ENCODE measurements around the gene RNF157. TPM values are rescaled to one million over a fixed set of nuclear protein-coding genes. Genes with fewer than 3 reads are reported as not detected.

The RNF157 gene
- total RNA-seq, 1 donor from 2014 or later, result 0.96 TPM

DNA sequence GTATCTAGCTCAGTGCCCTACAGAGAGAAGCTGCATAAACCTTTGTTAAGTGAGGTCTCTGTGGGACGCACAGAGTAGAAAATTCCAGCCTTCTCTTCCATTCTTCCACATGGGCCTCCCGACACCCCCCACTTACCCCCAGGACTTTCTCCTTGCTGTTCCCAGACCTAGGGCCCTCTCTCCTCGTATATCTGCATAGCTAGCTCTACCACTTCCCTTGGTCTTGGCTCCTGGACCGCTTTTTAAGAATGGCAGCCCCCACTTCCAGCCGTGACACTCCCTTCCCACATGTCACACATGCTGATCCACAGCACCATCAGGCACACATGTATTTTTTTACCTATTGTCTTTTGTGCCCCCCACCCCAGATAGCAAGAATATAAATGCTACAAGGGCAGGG, 82.5 kb downstream of the RNF157 start:
- DNase-seq (ENCODE audit: low spot score), result no peak

- no peak for DNase-seq (ENCODE audit: low spot score)
Measured at GRCh38 chr17:76156662-76156991, 83.7 kb downstream of the RNF157 start.

DNA sequence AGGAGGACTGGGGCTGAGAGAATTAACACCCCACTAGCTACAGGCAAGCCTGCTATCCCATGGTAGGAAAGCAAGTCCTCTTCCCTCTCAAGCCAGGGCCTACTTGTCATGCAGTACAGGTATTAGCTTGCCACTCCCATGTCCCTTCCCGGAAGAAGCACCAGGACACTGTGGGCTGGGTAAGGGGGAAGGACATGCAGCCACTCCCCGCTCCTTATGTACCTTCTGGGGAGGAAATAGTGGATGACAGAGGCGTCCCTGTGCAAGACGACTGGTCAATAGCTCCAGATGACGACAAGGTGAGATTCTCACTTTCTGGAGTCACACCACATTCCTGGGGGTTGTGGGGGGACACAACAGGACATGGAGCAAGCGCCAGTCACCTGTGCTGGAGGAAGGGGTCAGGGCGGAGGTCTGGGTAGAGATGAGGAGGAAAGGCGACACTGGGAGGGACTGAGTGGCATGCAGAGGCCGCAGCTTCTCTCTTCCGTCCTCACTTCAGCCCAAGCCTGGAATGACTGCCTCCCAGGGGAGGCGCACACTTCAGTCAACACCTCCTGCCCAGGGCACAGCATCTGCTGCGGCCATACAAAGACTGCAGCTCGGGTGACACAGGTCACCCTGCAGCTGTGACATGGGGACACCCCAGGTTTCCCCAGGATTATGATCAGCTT, 84.2 kb downstream of the RNF157 start:
- DNase-seq (ENCODE audit: low spot score), result no peak

DNA sequence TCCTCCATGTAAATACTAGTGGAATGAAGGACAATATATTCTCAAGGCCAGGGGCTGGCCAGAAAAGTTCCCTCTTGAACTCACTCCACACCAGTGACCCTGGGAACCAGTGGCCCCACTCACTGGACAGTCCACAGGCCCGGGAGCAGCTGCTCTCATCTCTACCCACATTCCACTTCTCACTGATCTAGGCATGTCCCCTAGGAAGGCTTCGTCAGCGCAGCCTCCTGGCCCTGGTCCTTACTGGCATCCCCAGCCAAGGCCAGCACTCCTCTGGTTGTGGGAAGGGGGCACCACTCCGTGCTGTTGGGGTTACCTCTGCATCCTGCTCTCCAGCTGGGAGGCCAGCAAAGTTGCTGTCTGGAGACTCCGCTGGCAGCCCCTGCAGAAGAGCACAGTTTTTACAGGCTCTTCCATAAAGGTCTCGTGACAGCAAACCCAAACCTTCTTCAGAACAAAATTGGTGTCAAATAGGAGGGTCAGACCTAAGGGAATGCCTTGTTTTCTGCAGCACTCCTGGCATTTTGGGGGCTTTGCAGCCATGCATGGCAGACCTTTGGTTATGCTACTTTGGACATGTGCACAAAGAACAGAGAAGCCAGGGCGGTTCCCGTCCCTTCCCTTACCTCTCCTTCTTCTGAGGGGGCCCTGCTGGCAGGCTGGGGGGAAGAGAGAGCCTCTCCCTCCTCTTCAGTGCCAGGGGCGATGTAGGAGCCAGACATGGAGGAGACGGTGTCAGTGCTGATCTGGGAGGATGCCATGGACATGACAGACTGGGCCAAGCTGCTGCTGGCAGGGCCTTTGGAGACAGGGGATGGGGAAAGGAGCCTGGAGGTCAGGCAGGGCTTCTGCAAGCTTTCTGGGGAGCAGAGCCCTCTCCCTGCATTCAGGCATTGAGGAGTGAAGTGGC, 85.1 kb downstream of the RNF157 start:
- DNase-seq (ENCODE audit: low spot score), result no peak

GRCh38 chr17:76154292-76154691, 86.0 kb downstream of the RNF157 start:
- DNase-seq (ENCODE audit: low spot score), result peak; percentile 88

DNA sequence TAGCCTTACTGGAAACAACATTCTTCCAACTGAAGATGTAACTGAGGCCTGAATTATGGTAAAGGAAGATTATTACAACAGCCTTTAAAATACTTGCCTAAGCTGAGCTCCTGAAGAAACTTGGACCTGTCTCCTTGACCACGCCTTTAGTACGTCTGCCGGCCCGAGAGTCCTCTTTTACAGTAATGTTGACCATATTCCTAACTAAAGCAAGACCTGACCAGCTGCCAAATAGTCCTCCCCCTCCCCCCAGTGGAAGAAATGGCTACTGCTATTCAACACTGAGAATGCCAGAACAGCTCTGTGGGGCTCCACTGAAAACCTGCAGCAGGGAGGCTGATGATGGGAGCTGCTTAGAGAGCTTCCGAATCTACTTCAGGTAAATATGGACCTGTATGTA, 86.7 kb downstream of the RNF157 start:
- DNase-seq (ENCODE audit: low spot score), result peak; percentile 50

DNA sequence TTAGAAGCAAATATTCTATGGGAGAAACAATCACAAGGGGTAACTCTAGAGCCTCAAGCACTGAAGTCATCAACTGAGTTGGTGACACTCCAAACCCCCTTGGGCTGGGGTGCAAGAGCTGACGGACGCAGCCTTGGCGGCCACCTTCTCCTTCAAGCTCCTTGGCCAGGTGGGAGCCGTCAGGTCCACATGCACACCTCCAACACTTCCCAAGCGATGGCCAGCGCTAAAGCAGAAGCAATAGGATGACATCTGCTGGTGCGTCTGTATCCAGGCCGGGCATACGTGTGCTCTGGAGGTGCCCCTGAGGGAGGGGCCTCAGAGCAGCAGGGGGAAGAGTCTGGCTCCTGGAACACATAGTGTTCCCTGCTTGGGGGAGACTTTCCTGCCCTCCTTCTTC, 87.1 kb downstream of the RNF157 start:
- no peak for DNase-seq (ENCODE audit: low spot score)

DNA sequence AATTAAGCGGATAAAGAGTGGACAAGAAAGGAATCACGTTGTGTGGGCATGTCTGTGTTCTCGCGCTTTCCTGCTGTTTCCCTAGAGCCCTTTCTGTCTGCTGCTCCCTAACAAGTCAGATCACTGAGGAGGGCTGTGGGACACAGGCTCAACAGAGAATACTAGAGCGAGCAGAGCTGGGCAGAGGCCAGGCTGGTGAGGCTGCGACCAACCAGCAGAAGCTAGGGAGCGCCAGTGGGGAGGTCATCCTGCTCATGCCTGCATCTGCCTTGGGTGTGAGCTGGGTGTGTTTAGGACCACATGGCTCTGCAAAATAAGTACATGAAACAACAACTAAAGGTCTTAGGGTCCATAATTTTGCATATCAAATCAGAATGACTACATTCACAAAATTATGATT, 87.7 kb downstream of the RNF157 start:
- no peak for DNase-seq (ENCODE audit: low spot score)

DNA sequence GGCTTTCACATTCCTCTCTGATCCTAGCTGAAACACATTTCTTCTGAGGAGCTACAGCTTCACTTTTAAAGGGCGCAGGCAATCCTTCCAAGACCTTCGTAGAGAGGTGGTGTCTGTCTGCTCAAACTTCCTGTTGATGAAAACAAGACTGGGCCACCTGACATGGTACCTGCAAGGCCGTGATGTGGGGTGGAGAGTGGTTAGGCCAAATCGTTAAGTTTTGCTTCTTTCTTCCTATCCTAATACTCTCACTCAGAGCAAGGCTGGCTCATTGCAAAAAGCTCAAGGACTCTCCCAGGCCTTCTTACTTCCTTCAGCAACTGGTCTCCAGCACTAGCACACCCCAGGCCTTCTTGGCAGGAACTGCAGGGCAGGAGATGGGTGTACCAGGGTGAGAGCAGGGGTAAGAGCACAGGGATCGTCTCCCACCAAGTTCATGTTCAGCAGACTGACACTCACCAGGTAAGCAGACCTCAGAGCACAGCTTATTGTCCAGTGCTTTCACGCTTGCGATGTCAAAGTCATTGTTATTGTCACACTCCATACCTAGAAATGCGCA, 88.3 kb downstream of the RNF157 start:
- no peak for DNase-seq (ENCODE audit: low spot score)

- no peak for DNase-seq (ENCODE audit: low spot score)
Measured at GRCh38 chr17:76150712-76151622, 89.3 kb downstream of the RNF157 start.

- DNase-seq (ENCODE audit: low spot score), result no peak
Measured at GRCh38 chr17:76149214-76149613, 91.1 kb downstream of the RNF157 start.

GRCh38 chr17:76148015-76148326, 92.3 kb downstream of the RNF157 start:
- no peak for DNase-seq (ENCODE audit: low spot score)

DNA sequence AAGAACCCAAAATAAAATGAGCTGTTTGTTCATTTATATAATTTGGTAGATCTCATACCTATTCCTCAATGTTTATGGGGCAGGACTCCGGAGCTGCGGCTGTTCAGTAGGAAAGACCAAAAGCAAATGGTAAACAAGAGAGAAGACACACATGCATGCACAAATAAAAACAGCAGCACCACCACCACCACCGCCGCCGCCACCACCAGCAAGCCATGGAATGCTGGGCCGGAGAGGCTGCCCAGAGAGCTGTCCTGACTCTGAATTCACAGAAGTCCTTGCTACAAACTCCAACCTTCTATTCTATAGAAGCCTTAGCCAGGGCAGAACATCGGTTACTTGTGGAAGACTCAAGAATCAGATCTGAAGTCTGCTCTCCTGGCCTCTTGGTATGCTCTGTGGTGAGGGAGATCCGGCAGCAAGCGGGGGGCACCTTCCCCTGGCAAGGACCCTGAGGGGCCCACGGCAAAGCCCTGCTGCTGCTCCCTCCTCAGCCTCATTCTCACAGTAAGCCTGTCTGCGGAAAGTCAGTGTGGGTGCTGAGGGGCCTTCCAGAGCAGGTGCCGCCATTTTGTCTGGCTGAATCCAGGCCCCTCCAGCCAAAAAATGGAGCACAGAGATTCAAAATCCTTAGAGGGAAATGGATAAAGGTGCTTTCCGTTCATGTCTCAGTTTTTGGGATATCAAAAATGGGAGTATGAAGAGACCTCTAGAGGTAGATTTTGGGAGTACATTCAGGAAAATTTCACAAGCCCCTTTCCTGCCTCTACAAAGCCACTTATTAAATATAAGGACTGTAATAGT, 92.9 kb downstream of the RNF157 start:
- DNase-seq (ENCODE audit: low spot score), result peak; percentile 48

DNA sequence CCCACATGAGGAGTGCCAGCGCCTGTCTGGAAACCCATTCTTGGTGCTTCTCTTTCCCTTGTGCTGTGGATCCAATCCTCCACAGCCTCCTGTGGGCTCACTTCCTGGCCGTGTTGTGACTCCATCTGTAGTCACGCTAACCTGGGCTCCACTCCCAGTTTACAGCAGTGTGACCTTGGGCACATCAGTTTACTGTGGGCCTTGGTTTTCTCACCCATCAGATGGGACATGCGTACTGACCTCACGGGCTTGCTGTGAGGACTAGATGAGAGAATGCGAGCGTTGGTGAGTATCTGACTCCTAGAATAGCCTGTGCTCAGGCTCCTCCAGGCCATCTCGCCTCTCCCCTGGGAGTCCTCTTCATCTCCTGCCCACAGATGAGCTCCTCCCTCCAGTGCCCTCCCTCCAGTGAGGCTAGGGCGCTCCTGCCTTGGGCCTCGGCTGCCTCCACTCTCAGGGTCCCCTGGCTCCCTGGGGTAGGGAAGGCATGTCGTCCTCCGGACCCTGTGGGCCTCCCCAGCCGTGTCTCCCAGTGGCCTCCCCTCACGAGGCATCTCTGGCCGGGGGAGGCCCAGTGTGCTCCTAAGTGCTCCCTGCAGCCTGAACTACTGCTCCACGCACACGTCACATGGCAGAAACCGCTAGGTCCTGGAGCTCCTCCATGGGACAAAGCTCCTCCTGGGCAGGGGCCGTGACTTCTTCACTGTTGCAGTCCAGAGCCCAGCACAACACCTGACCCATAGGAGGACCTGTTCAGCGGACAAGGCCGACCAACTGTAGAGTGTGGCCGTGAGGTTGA, 94.0 kb downstream of the RNF157 start:
- DNase-seq (ENCODE audit: low spot score), result no peak

DNA sequence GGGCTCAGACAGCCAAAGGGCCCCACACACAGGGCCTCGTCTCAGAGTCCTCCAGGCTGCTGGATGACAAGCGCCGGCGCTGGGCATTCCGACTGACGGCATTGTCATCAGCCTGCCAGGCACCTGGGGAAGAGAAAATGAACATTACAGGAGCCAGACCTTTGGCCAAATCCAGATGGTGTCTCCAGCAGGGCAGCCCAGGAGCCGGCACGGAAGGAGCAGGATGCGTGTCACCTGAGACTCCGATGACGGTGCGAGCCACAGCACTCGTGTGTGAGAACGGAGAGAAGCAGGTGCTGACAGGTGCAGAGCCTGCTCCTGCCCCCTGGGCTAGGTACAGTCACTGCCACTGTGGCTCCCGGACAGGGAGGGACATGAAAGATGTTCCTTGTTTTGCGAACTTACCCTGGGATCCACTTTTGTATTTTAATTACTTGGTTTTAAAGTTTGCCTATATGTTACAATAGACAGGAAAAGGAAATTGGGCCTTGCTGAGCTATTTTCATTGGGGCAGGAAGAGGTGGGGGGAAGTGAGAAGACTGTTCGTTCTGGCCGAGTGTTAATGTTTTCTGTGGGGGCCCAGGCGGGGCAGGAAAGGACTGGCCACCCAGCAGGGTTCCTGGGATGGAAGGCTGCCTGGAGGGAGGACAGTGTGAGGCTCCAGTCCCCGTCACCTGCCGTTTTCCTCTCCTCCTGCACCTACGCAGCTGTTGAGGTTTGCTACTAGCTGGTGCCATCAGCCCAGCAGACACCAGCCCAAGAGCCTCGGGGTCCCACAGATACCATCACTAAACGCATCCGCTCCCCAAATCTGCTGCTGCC, 94.9 kb downstream of the RNF157 start:
- DNase-seq (ENCODE audit: low spot score), result no peak

DNA sequence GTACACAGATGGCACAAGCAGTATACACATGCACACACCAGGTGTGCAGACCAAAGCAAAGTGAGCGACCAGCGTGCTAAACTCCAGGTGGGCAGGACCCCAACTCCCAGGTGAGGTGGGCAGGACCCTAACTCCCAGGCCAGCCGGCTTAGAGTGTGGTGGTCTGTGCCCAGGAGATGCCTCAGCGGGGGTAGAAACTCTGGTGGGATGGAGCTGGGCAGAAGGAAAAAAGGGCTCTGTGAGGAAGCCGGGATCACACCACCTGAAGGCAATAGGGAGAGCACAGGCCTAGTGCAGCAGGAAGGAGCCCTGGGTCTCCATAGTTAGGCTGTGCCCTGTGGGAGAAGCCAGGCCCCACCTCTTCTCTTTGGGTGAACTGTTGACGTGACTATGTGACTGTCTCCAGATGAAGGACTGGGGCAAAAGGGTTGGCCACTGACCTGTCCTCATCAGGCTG, 97.7 kb downstream of the RNF157 start:
- no peak for DNase-seq (ENCODE audit: low spot score)

GRCh38 chr17:76142039-76142584, 98.2 kb downstream of the RNF157 start:
- DNase-seq (ENCODE audit: low spot score), result no peak

DNA sequence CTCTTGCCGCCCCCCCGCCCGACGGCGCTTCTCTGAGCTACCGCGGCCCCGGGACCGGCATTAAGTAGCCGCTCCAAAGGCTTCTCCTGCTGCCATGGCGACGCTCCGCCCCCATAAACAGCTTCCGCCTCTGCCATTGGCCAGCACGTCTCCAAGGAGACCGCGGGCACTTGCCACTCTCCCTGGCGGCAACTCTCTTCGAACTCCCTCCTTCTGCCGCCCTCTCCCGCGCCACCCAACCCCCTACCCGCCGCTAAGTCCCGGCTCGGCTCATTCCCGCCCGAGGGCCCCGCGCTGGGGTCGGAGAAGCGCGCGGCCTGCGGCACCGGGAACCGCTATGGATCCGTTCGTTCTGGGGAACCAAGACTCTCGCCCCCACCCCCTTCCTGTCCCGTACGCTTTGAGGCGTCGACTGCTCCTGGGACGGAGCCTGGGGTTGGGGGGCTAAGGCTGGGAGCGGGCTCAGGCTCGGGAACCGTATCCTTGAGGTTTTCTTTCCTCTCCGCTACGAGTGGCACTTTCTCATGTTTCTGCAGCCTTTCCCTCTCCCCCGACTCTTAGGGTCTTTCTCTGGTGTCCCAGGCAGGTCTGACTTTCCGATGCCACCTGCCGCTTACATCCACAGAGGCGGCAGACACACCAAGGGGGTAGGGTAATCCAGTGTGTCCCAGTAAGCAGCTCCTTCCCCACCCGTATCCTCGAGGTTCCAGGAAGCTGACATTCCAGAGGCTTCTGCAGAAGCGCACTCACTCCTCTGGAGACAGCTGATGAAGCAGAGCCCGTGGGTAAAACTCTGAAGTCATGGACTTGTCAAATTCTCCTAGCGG, 98.9 kb downstream of the RNF157 start, which contains the start of gene FOXJ1:
Gene FOXJ1, minus strand, starts transcription at position 34 of the 827 bp plus-strand sequence. CDS start 850 bp downstream, outside the sequence.
- DNase-seq (ENCODE audit: low spot score), result peak; percentile 92
